MM.1S (cell line): ENCODE measurements around the gene AGPAT2.

Experiments used
- EZH2 ChIP-seq: fragments of 300-600 bp; sonication (generic); optimal IDR thresholded peaks from 2 replicates; pipeline ENCODE3; 2017; ENCODE audit warnings: low read depth, mild to moderate bottlenecking, antibody characterized with exemption, low read length, mixed read lengths
- TF ChIP-seq, protein P1 (sequence below): fragments of 300-600 bp; sonication (generic); IDR thresholded peaks from 2 replicates; pipeline ENCODE4 v1.5.1; 2016; ENCODE audit warnings: antibody characterized with exemption, low read length, mixed read lengths

DNA sequence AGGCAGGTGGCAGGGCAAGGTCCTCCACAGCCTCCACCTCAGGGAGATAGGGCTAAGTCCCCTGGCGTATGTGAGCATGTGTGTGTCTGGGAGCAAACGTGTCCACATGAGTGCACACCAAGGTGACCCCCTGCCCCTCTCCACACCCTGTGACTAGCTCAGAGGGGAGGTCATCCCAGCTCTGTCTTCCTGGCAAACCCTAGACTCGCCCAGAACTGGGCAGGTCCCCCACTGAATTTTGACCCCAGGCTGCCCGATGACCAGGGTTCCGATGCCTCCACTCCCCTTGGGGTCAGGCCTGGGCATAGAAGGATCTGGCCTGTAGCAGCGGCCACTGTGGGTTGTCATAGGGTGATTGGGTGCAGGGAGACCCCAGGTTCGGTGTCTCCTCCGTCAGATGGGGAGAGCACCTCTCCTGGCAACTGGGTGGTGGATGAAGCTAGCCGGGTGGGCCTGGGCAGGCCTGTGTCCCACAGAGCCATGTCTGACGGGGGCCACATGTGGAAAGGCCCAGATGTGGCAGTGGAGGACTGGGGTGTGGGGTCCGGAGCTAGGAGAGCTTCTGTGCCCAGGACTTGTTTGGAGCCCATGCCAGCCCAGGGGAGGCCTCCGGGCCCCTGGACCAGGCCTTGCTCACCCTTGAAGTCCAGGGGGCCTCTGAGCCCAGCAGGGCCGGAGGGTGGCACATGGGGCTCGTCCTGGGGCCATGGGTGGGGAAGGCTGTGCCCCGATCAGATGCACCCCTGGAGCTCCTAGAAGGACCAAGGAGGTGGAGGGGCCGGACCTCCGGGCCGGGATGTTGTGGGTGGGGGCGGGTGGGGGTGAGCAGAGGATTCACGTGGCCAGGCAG, 31.3 kb upstream of the AGPAT2 start:
- TF ChIP-seq EZH2, result no peak
- TF ChIP-seq, protein P1, sequence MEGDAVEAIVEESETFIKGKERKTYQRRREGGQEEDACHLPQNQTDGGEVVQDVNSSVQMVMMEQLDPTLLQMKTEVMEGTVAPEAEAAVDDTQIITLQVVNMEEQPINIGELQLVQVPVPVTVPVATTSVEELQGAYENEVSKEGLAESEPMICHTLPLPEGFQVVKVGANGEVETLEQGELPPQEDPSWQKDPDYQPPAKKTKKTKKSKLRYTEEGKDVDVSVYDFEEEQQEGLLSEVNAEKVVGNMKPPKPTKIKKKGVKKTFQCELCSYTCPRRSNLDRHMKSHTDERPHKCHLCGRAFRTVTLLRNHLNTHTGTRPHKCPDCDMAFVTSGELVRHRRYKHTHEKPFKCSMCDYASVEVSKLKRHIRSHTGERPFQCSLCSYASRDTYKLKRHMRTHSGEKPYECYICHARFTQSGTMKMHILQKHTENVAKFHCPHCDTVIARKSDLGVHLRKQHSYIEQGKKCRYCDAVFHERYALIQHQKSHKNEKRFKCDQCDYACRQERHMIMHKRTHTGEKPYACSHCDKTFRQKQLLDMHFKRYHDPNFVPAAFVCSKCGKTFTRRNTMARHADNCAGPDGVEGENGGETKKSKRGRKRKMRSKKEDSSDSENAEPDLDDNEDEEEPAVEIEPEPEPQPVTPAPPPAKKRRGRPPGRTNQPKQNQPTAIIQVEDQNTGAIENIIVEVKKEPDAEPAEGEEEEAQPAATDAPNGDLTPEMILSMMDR, result no peak
